HG02973 (cell line): Measurements from ENCODE around the gene GPHN.

Source experiments
- ATAC-seq: cut with Tn5 transposase; IDR thresholded peaks from one replicate; pipeline ENCODE4 v1.9.1; 2021; ENCODE audit warnings: moderate library complexity; ENCODE audit not compliant: unreplicated experiment

Gene GPHN

GRCh38 chr14:66596241-66596985 lies 88.5 kb downstream of the GPHN start:
- no peak for ATAC-seq

- no peak for ATAC-seq
Measured at GRCh38 chr14:66600416-66600815, 92.5 kb downstream of the GPHN start.

DNA sequence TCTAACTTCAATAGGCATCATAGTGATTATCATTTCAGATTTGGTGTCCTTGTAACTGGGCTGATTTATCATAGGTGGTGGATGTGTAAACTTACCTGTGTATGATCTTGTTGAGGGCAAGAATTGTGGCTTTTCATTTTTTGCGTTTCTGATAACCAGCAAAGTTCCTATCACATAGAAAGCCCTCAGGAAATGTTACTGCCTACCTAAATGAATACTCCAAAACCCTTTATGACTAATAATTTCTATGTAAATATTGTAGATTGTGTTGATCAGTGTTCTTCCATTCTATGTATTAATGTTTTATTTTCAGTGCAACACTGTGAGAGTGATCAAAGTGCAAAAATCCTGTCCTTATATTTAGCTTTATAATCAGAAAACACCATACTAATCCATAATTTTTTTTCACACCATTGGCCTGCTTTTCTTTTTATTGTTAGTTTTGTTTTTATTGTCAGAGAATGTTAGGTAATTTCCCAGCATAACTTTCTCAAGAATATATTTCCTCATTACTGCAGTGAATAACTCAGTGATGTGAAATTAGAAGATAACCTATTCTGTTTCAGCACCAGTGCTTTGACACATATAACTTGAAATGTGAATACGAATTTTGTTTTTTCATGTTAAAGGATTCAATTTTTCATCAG lies 94.1 kb downstream of the GPHN start:
- no peak for ATAC-seq

DNA sequence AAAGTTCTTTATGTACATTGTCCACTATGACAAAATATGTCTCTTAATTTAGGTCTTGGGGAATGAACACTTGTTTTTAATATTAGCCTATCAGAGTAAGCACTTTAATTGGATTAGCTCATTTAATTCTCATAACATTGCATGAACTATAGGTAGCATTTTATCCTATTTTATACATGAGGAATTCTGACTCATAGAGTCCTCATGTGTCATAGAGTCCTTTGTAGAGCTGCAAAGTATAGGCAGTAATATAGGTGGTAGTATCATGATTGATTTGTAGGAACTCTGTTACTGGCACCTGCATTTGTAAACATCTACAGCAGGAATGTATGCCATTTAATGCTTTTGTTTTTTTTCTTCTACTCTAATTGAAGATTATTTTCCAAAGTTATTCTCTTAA lies 96.0 kb downstream of the GPHN start:
- no peak for ATAC-seq

DNA sequence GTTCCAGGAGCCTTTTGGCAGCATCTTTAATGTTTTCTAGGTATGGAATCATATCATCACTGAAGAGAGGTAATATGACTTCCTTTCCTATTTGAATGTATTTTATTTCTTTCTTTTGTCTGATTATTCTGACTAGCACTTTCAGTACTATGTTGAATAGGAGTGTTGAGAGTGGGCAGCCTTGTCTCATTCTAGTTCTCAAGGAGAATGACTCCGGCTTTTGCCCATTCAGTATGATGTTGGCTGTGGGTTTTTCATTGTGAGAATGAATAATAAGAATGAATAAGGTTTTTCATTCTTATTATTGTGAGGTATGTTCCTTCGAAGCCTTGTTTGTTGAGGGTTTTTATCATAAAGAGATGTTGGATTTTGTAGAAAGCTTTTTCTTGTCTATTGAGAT lies 98.9 kb downstream of the GPHN start:
- no peak for ATAC-seq

DNA sequence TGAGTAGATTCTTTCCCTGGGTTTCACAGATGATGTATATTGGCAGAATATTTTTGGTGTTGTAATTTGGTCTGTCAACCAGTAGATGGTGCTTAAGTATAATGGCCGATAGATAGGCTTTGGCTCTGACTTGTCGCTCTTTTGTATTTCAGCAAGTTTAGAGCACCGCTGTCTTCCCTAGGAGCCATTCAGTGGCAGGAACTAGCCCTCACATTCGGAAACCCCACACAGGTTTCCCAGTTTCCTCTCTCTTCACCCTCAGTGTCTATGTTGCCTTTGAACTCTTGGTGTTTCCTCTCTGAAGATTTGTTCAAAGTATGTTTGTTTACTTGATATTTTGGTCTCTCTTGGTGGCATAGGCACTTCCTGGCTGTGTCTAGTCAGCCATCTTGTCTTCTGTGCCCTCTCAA lies 102.2 kb downstream of the GPHN start:
- no peak for ATAC-seq

DNA sequence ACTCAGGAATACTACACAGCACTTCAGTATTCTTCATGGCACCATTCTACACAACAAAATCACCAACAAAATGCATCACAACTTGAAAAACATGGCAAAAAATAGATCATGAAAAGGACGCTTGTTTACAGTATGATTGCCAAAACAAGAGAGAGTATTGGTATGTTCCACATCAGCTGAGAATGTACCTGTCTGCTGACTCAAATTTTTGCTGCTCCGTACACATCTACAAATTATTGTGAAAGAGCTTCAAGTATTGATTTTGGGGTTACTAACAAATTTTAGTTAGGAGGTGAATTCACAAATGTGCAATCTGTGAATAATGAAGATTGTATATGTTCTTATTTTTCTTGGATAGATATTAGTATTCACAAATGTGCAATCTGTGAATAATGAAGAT lies 105.4 kb downstream of the GPHN start:
- no peak for ATAC-seq

GRCh38 chr14:66619952-66620351 lies 112.0 kb downstream of the GPHN start:
- ATAC-seq: peak; percentile 59

DNA sequence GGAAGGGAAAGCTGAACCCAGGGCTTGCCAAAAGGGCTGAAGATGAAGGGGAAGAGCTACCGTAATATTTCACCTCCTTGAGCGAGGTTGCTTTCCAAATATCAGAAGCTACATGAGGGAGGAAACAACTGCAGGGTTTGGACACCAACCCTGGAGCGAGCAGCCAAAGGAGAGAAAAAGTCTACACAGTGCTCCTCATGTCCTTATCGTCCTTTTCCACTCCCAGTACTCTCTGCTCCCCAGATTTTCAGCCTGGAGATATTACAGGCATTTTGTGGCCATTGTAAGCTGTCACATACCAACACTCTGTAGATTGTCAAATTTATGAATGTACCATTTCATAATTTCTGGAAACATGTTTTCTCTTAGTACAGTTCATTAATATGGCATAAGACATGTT lies 115.9 kb downstream of the GPHN start:
- no peak for ATAC-seq

GRCh38 chr14:66624336-66624937 lies 116.5 kb downstream of the GPHN start:
- ATAC-seq: peak; percentile 66

DNA sequence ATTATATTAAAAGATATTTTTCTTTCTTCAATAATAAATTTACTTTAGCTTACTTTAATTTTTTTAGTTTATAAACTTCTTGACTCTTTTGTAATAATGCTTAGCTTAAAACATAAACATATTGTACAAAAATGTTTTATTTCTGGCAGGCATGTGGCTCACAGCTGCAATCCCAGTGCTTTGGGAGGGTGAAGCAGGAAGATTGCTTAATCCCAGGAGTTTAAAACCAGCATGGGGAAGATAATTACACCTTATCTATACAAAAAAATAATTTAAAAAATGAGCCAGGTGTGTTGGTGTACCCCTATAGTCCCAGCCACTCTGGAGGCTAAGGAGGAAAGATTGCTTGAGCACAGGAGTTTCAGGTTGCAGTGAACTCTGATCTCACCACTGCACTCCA lies 120.7 kb downstream of the GPHN start:
- ATAC-seq: no peak

DNA sequence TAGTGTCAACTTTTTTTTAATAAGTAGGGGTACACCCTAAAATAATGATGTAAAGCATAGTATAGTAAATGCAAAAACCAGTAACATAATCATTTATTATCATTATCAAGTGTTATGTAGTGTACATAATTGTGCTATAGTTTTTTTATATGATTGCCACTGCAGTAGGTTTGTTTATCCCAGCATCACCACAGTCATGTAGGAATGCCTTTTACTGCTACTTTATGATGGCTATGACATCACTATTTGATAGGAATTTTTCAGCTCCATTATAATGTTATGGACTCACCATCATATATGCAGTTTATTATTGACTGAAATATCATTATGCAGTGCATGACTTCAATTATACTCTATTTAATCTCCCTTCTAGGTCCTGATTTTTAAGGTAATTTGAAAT lies 121.6 kb downstream of the GPHN start:
- no peak for ATAC-seq

GRCh38 chr14:66634876-66635275 lies 126.9 kb downstream of the GPHN start:
- ATAC-seq: no peak

GRCh38 chr14:66635435-66635834 lies 127.5 kb downstream of the GPHN start:
- ATAC-seq: no peak

- no peak for ATAC-seq
Measured at GRCh38 chr14:66636240-66636639, 128.3 kb downstream of the GPHN start.

DNA sequence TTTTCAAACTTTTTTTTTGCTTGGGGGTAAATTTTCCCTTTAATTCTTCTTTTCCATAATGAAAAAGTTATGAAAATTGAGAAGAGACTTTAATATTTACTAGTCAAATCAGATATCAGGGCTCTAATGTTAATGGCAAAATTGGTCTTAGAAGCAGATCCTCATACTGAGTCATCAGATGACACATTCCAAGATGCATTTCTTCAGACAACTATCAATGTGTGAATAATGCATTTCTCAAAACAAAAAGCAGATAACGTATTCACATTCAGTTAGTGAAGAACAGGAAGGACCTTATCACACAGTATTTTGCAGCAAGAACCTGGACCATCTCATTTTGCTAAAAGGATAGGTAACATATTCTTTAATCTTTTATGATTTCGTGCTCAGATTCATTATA lies 130.7 kb downstream of the GPHN start:
- no peak for ATAC-seq

GRCh38 chr14:66641861-66642635 lies 134.1 kb downstream of the GPHN start:
- no peak for ATAC-seq

DNA sequence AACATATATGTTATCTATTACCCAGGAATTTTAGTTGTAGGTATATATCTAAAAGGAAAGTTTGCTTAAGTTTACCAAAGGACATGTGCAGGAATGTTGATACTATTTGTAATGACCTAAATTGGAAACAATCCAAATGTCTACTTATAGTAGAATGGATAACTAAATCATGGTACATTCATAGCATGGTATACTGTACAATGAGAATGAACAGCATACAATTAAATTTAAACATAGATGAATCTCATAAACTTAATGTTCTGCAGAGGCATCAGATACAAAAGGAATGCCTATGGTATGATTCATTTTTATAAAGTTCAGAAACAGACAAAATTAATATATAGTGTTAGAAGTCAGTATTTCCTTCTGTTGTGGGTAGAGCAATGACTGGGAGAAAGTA lies 135.4 kb downstream of the GPHN start:
- ATAC-seq: no peak

DNA sequence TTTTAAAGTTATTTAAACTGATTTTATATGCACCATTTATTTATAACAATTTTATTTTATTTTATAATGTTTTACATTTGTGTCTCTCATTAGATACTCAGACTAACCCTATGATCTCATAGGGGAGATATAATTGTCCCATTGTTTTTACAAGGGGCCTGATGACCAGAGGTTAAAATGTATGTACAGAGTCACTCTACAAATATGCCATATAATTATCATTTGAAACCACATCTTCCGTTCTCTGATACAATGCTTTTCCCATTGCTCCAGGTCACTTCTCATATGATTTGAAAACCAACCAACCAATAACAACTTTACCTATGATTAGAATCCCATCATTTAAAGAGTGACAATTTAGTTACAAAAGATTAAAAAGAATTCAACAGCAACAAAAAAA lies 137.8 kb downstream of the GPHN start:
- no peak for ATAC-seq

DNA sequence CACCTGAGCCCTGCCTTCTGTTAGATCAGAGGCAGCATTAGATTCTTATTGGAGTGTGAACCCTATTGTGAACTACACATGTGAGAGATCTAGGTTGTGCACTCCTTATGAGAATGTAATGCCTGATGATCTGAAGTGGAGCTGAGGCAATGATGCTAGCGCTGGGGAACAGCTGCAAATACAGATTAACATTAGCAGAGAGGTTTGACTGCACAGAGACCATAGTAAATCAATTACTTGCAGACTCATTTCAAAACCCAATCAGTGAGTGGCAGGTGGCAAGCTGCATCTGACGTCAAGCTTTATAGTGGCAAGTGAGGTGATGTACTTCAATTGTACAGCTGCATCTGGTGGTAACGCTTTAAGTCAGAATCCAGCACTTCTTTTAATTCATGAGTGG lies 141.6 kb downstream of the GPHN start:
- peak; percentile 48 for ATAC-seq

GRCh38 chr14:66650491-66650911 lies 142.6 kb downstream of the GPHN start:
- no peak for ATAC-seq
